GM23338 (cell line): ENCODE results near the gene PDCD4. TPM values are rescaled to one million over a fixed set of nuclear protein-coding genes. Genes with fewer than 3 reads are reported as not detected.

Source experiments
- ATAC-seq: fragments of 200-7000 bp; cut with Tn5 transposase; 3 replicates; pipeline ENCODE4 v1.9.1; 2020
- DNase-seq: peaks from one replicate; pipeline ENCODE4 v3.0.0-alpha.2; 2015; ENCODE audit warnings: low spot score
- H2AFZ ChIP-seq: fragments of 200-600 bp; sonication (generic); 2 replicates; pipeline ENCODE4 v1.8.0; 2016; ENCODE audit warnings: antibody characterized with exemption, mild to moderate bottlenecking, moderate library complexity
- H3F3A ChIP-seq: fragments of 200-600 bp; sonication (generic); replicated peaks from 2 replicates; pipeline ENCODE4 v1.8.0; 2017; ENCODE audit warnings: antibody characterized with exemption, mixed run types, low read depth
- H3K27ac ChIP-seq: fragments of 200-600 bp; sonication (generic); 2 replicates; pipeline ENCODE4 v1.6.1; 2016; ENCODE audit warnings: low read depth
- H3K27me3 ChIP-seq: fragments of 200-600 bp; sonication (generic); 2 replicates; pipeline ENCODE4 v1.8.0; 2016; ENCODE audit warnings: mild to moderate bottlenecking, mixed run types, moderate library complexity; ENCODE audit not compliant: insufficient read depth
- H3K36me3 ChIP-seq: fragments of 200-600 bp; sonication (generic); 2 replicates; pipeline ENCODE4 v1.8.0; 2016; ENCODE audit warnings: mild to moderate bottlenecking; ENCODE audit not compliant: insufficient read depth
- H3K4me1 ChIP-seq: fragments of 200-600 bp; sonication (generic); 2 replicates; pipeline ENCODE4 v1.8.0; 2016; ENCODE audit warnings: mild to moderate bottlenecking, moderate library complexity; ENCODE audit not compliant: insufficient read depth
- H3K4me2 ChIP-seq: fragments of 200-600 bp; sonication (generic); 2 replicates; pipeline ENCODE4 v1.7.1; 2017; ENCODE audit warnings: mixed run types
- H3K4me3 ChIP-seq: fragments of 200-600 bp; sonication (generic); 2 replicates; pipeline ENCODE4 v1.6.1; 2016; ENCODE audit warnings: mixed run types
- H3K79me2 ChIP-seq: fragments of 200-600 bp; sonication (generic); replicated peaks from 2 replicates; pipeline ENCODE4 v1.8.0; 2017; ENCODE audit warnings: mild to moderate bottlenecking; ENCODE audit not compliant: insufficient read depth
- H3K9me2 ChIP-seq: fragments of 200-600 bp; sonication (generic); 2 replicates; pipeline ENCODE4 v1.8.0; 2017; ENCODE audit not compliant: insufficient read depth
- H4K20me1 ChIP-seq: fragments of 200-600 bp; sonication (generic); replicated peaks from 2 replicates; pipeline ENCODE4 v1.8.0; 2017; ENCODE audit warnings: mild to moderate bottlenecking; ENCODE audit not compliant: insufficient read depth
- H3K27ac Mint-ChIP-seq: 2 replicates; pipeline ENCODE4 v1.8.0; 2020; ENCODE audit warnings: inconsistent platforms, mild to moderate bottlenecking, moderate library complexity, mixed read lengths
- H3K27me3 Mint-ChIP-seq: 3 replicates; pipeline ENCODE4 v1.8.0; 2022; ENCODE audit warnings: low read depth, mild to moderate bottlenecking, moderate library complexity, mixed read lengths, inconsistent platforms; ENCODE audit not compliant: insufficient read depth, poor library complexity
- H3K36me3 Mint-ChIP-seq: 3 replicates; pipeline ENCODE4 v1.8.0; 2021; ENCODE audit warnings: low read depth, mild to moderate bottlenecking, inconsistent platforms, moderate library complexity, mixed read lengths
- H3K4me1 Mint-ChIP-seq: 3 replicates; pipeline ENCODE4 v1.8.0; 2020; ENCODE audit warnings: mild to moderate bottlenecking, inconsistent platforms, mixed read lengths
- H3K4me3 Mint-ChIP-seq: 3 replicates; pipeline ENCODE4 v1.8.0; 2021; ENCODE audit warnings: moderate library complexity, mild to moderate bottlenecking, inconsistent platforms, mixed read lengths
- H3K9me3 Mint-ChIP-seq: 3 replicates; pipeline ENCODE4 v1.8.0; 2020; ENCODE audit warnings: moderate library complexity, mild to moderate bottlenecking, inconsistent platforms, mixed read lengths
- EZH2 ChIP-seq: fragments of 200-600 bp; sonication (generic); IDR thresholded peaks from one replicate; pipeline ENCODE4 v1.8.0; 2017; ENCODE audit warnings: antibody characterized with exemption, mild to moderate bottlenecking, low read depth; ENCODE audit not compliant: unreplicated experiment
- EZH2phosphoT487 ChIP-seq: fragments of 200-600 bp; sonication (generic); IDR thresholded peaks from one replicate; pipeline ENCODE4 v1.8.1; 2018; ENCODE audit warnings: antibody characterized with exemption; ENCODE audit not compliant: unreplicated experiment
- NANOG ChIP-seq: IDR thresholded peaks from 2 replicates; pipeline ENCODE4 v1.6.1; 2016; ENCODE audit warnings: antibody characterized with exemption, borderline replicate concordance
- POLR2AphosphoS5 ChIP-seq: IDR thresholded peaks from 2 replicates; pipeline ENCODE4 v1.6.1; 2016; ENCODE audit warnings: antibody characterized with exemption, low read depth
- ZNF114 ChIP-seq: fragments of 250-450 bp; sonication (Bioruptor Pico); IDR thresholded peaks from 2 replicates; pipeline ENCODE4 v1.5.0; 2020; ENCODE audit warnings: mild to moderate bottlenecking, moderate library complexity
- polyA plus RNA-seq: library from polyadenylated mRNA; unstranded; fragments of >200 nt; fragmentation: Nextera tagmentation; extraction: Ambion mirVana; gene quantifications from 2 replicates; pipeline ENCODE4 v1.2.1, GENCODE V29; 2016
- total RNA-seq: library from RNA; depleted of rRNA; stranded (reverse); fragments of >200 nt; shearing (Covaris generic); gene quantifications from 2 replicates; pipeline ENCODE4 v1.2.3, GENCODE V29; 2014
- TF ChIP-seq, protein P1 (sequence below): fragments of 250-450 bp; sonication (Bioruptor Pico); IDR thresholded peaks from 2 replicates; pipeline ENCODE4 v1.5.0; 2020; ENCODE audit warnings: mild to moderate bottlenecking, moderate library complexity
- TF ChIP-seq, protein P2 (sequence below), 2 experiments: fragments of 200-600 bp in 1 of 2; sonication (generic) in 1 of 2; conservative IDR thresholded peaks; 2 replicates each; pipeline versions ENCODE4 v1.5.1 to v1.6.1; 2016 to 2017; ENCODE audit warnings: antibody characterized with exemption in 2 of 2, low read depth in 2 of 2, mild to moderate bottlenecking in 2 of 2, moderate library complexity in 1 of 2

Gene PDCD4
- total and polyA plus RNA-seq, 2 experiments from 2014 or later = 10.1 to 18.0 TPM

DNA sequence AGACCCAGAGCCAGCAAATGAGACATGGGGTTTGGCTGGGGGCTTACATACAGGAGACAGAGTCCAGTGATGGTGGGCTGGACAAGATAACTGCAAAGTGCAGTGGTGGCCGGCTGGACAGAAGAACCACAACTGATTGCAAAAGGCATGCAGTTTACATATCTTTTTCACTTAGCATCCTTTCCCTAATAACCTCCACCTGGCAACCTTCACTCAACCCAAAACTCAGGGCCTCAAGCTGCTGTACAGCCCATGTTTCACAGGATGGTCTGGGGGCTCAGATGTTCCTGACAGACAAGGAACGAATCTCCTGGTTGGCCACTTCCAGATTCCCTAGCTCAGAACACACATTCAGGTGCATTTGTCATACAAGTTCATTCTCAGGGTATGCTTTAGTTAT is 7.8 kb upstream of the PDCD4 start:
- H3K79me2 ChIP-seq = no peaks in the 10 kb centered on the region
- H3K27me3 Mint-ChIP-seq = peaks cover 4% of the 10 kb centered on the region
- no peaks in the 10 kb centered on the region for H3K36me3 Mint-ChIP-seq
- DNase-seq (no peak), ATAC-seq (no peak)
- H3K4me1 ChIP-seq = no peaks in the 10 kb centered on the region
- no peak overlapping the region for H3K4me3 Mint-ChIP-seq
- no peak overlapping the region for H3K27ac Mint-ChIP-seq
- no peaks in the 10 kb centered on the region for H4K20me1 ChIP-seq
- TF ChIP-seq POLR2AphosphoS5 (no peak), NANOG (no peak), EZH2phosphoT487 (no peak), ZNF114 (CRISPR knock-in tag) (no peak), EZH2 (no peak)
- TF ChIP-seq, protein P1, sequence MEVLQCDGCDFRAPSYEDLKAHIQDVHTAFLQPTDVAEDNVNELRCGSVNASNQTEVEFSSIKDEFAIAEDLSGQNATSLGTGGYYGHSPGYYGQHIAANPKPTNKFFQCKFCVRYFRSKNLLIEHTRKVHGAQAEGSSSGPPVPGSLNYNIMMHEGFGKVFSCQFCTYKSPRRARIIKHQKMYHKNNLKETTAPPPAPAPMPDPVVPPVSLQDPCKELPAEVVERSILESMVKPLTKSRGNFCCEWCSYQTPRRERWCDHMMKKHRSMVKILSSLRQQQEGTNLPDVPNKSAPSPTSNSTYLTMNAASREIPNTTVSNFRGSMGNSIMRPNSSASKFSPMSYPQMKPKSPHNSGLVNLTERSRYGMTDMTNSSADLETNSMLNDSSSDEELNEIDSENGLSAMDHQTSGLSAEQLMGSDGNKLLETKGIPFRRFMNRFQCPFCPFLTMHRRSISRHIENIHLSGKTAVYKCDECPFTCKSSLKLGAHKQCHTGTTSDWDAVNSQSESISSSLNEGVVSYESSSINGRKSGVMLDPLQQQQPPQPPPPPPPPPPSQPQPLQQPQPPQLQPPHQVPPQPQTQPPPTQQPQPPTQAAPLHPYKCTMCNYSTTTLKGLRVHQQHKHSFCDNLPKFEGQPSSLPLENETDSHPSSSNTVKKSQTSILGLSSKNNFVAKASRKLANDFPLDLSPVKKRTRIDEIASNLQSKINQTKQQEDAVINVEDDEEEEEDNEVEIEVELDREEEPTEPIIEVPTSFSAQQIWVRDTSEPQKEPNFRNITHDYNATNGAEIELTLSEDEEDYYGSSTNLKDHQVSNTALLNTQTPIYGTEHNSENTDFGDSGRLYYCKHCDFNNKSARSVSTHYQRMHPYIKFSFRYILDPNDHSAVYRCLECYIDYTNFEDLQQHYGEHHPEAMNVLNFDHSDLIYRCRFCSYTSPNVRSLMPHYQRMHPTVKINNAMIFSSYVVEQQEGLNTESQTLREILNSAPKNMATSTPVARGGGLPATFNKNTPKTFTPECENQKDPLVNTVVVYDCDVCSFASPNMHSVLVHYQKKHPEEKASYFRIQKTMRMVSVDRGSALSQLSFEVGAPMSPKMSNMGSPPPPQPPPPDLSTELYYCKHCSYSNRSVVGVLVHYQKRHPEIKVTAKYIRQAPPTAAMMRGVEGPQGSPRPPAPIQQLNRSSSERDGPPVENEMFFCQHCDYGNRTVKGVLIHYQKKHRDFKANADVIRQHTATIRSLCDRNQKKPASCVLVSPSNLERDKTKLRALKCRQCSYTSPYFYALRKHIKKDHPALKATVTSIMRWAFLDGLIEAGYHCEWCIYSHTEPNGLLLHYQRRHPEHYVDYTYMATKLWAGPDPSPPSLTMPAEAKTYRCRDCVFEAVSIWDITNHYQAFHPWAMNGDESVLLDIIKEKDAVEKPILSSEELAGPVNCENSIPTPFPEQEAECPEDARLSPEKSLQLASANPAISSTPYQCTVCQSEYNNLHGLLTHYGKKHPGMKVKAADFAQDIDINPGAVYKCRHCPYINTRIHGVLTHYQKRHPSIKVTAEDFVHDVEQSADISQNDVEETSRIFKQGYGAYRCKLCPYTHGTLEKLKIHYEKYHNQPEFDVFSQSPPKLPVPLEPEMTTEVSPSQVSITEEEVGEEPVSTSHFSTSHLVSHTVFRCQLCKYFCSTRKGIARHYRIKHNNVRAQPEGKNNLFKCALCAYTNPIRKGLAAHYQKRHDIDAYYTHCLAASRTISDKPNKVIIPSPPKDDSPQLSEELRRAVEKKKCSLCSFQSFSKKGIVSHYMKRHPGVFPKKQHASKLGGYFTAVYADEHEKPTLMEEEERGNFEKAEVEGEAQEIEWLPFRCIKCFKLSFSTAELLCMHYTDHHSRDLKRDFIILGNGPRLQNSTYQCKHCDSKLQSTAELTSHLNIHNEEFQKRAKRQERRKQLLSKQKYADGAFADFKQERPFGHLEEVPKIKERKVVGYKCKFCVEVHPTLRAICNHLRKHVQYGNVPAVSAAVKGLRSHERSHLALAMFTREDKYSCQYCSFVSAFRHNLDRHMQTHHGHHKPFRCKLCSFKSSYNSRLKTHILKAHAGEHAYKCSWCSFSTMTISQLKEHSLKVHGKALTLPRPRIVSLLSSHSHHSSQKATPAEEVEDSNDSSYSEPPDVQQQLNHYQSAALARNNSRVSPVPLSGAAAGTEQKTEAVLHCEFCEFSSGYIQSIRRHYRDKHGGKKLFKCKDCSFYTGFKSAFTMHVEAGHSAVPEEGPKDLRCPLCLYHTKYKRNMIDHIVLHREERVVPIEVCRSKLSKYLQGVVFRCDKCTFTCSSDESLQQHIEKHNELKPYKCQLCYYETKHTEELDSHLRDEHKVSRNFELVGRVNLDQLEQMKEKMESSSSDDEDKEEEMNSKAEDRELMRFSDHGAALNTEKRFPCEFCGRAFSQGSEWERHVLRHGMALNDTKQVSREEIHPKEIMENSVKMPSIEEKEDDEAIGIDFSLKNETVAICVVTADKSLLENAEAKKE (CRISPR knock-in tag) = no peak
- TF ChIP-seq, protein P2, sequence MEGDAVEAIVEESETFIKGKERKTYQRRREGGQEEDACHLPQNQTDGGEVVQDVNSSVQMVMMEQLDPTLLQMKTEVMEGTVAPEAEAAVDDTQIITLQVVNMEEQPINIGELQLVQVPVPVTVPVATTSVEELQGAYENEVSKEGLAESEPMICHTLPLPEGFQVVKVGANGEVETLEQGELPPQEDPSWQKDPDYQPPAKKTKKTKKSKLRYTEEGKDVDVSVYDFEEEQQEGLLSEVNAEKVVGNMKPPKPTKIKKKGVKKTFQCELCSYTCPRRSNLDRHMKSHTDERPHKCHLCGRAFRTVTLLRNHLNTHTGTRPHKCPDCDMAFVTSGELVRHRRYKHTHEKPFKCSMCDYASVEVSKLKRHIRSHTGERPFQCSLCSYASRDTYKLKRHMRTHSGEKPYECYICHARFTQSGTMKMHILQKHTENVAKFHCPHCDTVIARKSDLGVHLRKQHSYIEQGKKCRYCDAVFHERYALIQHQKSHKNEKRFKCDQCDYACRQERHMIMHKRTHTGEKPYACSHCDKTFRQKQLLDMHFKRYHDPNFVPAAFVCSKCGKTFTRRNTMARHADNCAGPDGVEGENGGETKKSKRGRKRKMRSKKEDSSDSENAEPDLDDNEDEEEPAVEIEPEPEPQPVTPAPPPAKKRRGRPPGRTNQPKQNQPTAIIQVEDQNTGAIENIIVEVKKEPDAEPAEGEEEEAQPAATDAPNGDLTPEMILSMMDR (conservative IDR thresholded peaks at IDR 0.05; ENCODE audit: low read depth in 2 of 2) = no peak
- H3K4me3 ChIP-seq = no peak overlapping the region
- no peaks in the 10 kb centered on the region for H3K27me3 ChIP-seq
- H3K9me3 Mint-ChIP-seq = no peaks in the 10 kb centered on the region
- H2AFZ ChIP-seq = no peak overlapping the region
- H3K27ac ChIP-seq = no peak overlapping the region
- H3K4me1 Mint-ChIP-seq = peaks cover 17% of the 10 kb centered on the region
- H3K36me3 ChIP-seq = no peaks in the 10 kb centered on the region
- no peak overlapping the region for H3K4me2 ChIP-seq
- no peaks in the 10 kb centered on the region for H3K9me2 ChIP-seq
- no peaks in the 10 kb centered on the region for H3F3A ChIP-seq
